ENCODE data around the gene SLC23A3. TPM values are rescaled to one million over a fixed set of nuclear protein-coding genes. Genes with fewer than 3 reads are reported as not detected.

The SLC23A3 gene
- total RNA-seq, 2 experiments from 2014 or later: 2.7 to 6.7 TPM

DNA sequence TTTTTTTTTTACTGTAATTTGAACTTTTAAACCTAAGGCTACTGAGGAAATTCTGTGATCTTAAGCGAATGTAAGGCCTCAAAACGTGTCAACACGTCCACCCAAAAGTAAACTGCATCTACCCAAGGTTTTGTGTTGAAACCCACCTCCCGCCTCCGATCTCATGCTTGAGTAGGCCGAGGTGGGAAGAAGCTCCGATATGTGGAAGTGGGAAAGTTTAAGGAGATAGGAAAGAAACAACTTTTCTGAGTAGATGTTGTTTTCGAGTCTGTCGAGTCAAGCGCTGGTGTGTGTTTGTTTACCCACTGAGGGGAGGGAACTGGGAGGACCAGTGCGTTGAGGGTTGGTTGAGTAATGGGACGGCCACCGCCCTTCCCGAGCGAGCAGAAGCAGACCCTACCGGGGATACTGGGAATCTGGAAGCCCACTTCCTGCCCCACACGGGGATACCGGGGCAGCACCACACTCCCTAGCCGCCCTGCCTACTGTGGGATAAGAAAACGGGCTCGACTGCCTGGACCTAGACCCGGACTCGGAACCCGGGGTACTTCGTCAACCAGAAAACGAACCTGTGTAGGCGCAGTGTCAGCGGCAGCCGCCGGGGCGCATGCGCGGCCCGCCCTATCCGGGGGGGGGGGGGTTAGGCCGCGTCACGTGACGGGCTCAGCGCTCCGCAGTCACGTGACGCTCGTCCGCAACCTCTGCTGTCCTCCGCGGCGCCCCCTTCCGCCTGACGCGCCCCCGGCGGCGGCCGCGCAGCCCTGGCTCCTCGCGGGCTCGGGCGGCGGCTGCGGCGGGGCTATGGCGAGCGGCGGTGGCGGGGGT, 7.9 kb upstream of the SLC23A3 start, which contains the start of gene RETREG2:
Gene RETREG2 (plus strand): TSS at position 724 of the 825 bp plus-strand sequence. CDS start 78 bp downstream, at position 802.
- ChIA-PET POLR2A (interaction anchor here (0.7 to 3.3 kb wide), 5 partner anchors 29 to 364 kb away, joined by 4 to 23 read pairs (median 7); partner anchors contain the start of genes ANKZF1, ATG9A and ZFAND2B), CTCF (ENCODE audit: unreplicated experiment) (interaction anchor here (1.5 kb wide), 1 partner anchor 31 kb away, joined by 3 read pairs; no protein-coding TSS in a partner anchor)
- BruUV-seq (replicated peaks): TSS peak; percentile 78
- DNase-seq (ENCODE audit: low spot score): peak; percentile 95
- TF ChIP-seq EZH2phosphoT487 (IDR thresholded peaks at IDR 0.05; ENCODE audit: borderline replicate concordance, low read depth, low read length): no peak
- TF ChIP-seq, protein P1, sequence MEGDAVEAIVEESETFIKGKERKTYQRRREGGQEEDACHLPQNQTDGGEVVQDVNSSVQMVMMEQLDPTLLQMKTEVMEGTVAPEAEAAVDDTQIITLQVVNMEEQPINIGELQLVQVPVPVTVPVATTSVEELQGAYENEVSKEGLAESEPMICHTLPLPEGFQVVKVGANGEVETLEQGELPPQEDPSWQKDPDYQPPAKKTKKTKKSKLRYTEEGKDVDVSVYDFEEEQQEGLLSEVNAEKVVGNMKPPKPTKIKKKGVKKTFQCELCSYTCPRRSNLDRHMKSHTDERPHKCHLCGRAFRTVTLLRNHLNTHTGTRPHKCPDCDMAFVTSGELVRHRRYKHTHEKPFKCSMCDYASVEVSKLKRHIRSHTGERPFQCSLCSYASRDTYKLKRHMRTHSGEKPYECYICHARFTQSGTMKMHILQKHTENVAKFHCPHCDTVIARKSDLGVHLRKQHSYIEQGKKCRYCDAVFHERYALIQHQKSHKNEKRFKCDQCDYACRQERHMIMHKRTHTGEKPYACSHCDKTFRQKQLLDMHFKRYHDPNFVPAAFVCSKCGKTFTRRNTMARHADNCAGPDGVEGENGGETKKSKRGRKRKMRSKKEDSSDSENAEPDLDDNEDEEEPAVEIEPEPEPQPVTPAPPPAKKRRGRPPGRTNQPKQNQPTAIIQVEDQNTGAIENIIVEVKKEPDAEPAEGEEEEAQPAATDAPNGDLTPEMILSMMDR (conservative IDR thresholded peaks at IDR 0.05; ENCODE audit: low read length): peak; percentile 57
- Histone ChIP-seq H3K36me3 (ENCODE audit: insufficient read depth, low read length) (peaks cover 61% of the 10 kb centered on the region), H3K4me3 (ENCODE audit: low read depth, low read length, poor library complexity, severe bottlenecking) (peak within 1 kb of the TSS; percentile 88), H3K4me1 (ENCODE audit: insufficient read depth, low read length, poor library complexity, severe bottlenecking) (peaks cover 18% of the 10 kb centered on the region), H3K9me2 (ENCODE audit: insufficient read depth, low read length) (no peaks in the 10 kb centered on the region), H3K4me2 (ENCODE audit: low read length) (peak within 1 kb of the TSS; percentile 95), H3K27ac (ENCODE audit: low read depth, low read length, poor library complexity, severe bottlenecking) (peak within 1 kb of the TSS; percentile 92), H2AFZ (ENCODE audit: low read length) (peak within 1 kb of the TSS; percentile 56), H3K9me3 (ENCODE audit: low read length) (no peaks in the 10 kb centered on the region), H4K20me1 (ENCODE audit: insufficient read depth, low read length) (0 out of 2 replicates have a peak, but pooled peaks cover 10% of the 10 kb centered on the region), H3K79me2 (ENCODE audit: insufficient read depth, low read depth, low read length) (peaks cover 26% of the 10 kb centered on the region; the same call in 1 of the 2 replicates)
- intact Hi-C loops (cut with micrococcal nuclease; ENCODE audit: unreplicated experiment): loop anchor here (1.0 to 5.0 kb wide), 8 partner anchors 29 to 365 kb away; partner anchors contain the start of genes ANKZF1, ATG9A, CHPF and DNAJB2

DNA sequence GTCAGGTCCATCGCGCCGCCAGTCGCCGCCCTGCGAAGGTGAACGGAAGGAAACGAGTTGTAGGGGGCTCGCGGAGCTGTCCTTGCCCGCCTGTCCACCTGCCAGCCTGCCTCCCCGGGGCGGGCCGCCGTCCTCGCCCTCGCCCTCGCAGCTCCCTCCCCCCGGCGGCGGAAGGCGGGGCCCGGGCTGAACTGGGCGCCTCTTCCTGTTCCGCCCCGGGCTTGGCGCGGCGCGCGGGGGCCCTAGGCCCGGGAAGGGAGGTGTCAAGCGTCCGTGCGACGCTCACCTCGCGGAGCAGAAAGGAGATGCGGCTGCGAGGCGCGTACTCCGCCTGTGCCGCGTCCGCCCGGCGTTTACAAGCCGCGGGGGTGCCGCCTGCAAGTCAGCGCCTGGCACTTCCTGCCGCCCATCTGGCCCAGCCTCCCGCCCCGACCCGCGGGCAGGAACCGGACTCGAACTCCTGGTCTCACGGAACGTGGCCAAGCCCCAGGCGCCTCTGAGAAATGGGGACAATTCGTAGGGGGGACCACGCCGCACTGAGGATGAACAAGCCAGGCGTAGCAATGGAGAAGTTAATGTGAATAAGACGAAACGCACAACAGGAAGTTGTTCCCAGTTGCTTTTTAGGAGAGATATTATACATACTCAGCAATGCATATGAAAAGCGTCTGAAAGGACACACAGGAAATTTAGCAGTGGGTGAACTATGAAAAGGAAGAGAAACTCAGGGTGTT, 7.2 kb upstream of the SLC23A3 start, which contains the start of gene CNPPD1:
Gene CNPPD1 (minus strand): TSS at position 108 of the 734 bp plus-strand sequence. CDS start 97 bp downstream, at position 11.
- peak within 1 kb of the TSS; percentile 56 for H2AFZ ChIP-seq (ENCODE audit: low read length)
- peak within 1 kb of the TSS; percentile 92 for H3K4me2 ChIP-seq (ENCODE audit: low read length)
- H3K36me3 ChIP-seq (ENCODE audit: insufficient read depth, low read length): peaks cover 61% of the 10 kb centered on the region
- BruUV-seq (replicated peaks): TSS peak; percentile 77
- 0 out of 2 replicates have a peak, but pooled peaks cover 10% of the 10 kb centered on the region for H4K20me1 ChIP-seq (ENCODE audit: insufficient read depth, low read length)
- no peaks in the 10 kb centered on the region for H3K9me3 ChIP-seq (ENCODE audit: low read length)
- peak within 1 kb of the TSS; percentile 88 for H3K4me3 ChIP-seq (ENCODE audit: low read depth, low read length, poor library complexity, severe bottlenecking)
- POLR2A ChIA-PET: interaction anchor here (0.7 to 3.3 kb wide), 13 partner anchors 23 to 365 kb away, joined by 3 to 23 read pairs (median 5); partner anchors contain the start of genes ANKZF1, ATG9A, GLB1L and STK16
- CTCF ChIA-PET (ENCODE audit: unreplicated experiment): interaction anchor here (1.1 to 1.5 kb wide), 3 partner anchors 14 to 118 kb away, joined by 3 to 4 read pairs (median 4); no protein-coding TSS in a partner anchor
- no peaks in the 10 kb centered on the region for H3K9me2 ChIP-seq (ENCODE audit: insufficient read depth, low read length)
- TF ChIP-seq, protein P1 (conservative IDR thresholded peaks at IDR 0.05; ENCODE audit: low read length): no peak
- TF ChIP-seq EZH2phosphoT487 (IDR thresholded peaks at IDR 0.05; ENCODE audit: borderline replicate concordance, low read depth, low read length): no peak
- H3K79me2 ChIP-seq (ENCODE audit: insufficient read depth, low read depth, low read length): peaks cover 26% of the 10 kb centered on the region; the same call in 1 of the 2 replicates
- peak; percentile 92 for DNase-seq (ENCODE audit: low spot score)
- H3K27ac ChIP-seq (ENCODE audit: low read depth, low read length, poor library complexity, severe bottlenecking): peak within 1 kb of the TSS; percentile 92
- H3K4me1 ChIP-seq (ENCODE audit: insufficient read depth, low read length, poor library complexity, severe bottlenecking): peaks cover 18% of the 10 kb centered on the region
- intact Hi-C loops (cut with micrococcal nuclease; ENCODE audit: unreplicated experiment): loop anchor here (1.0 to 5.0 kb wide), 7 partner anchors 17 to 365 kb away; partner anchors contain the start of genes CHPF, DNAJB2, DNPEP and NHEJ1

Measured in OCI-LY7 (cell line).